ENCODE results near the gene NEK7. TPM values are rescaled to one million over a fixed set of nuclear protein-coding genes. Genes with fewer than 3 reads are reported as not detected.

Gene NEK7
- total RNA-seq, 1 experiment from 2014 or later = 192 TPM

GRCh38 chr1:198350456-198350855 is 193.7 kb downstream of the NEK7 start:
- no peak for DNase-seq (ENCODE audit: low read depth)

GRCh38 chr1:198352975-198353695 is 196.3 kb downstream of the NEK7 start:
- DNase-seq (ENCODE audit: low read depth) = no peak

- DNase-seq (ENCODE audit: low read depth) = no peak
These were observed 201.1 kb downstream of the NEK7 start for GRCh38 chr1:198357937-198358336.

- DNase-seq (ENCODE audit: low read depth) = peak; percentile 12
These were observed 202.3 kb downstream of the NEK7 start for GRCh38 chr1:198359024-198359653.

GRCh38 chr1:198360208-198360729 is 203.5 kb downstream of the NEK7 start:
- DNase-seq (ENCODE audit: low read depth) = no peak

- no peak for DNase-seq (ENCODE audit: low read depth)
These were observed 204.5 kb downstream of the NEK7 start for GRCh38 chr1:198361237-198361767.

GRCh38 chr1:198363625-198364151 is 206.9 kb downstream of the NEK7 start:
- no peak for DNase-seq (ENCODE audit: low read depth)

- no peak for DNase-seq (ENCODE audit: low read depth)
These were observed 207.7 kb downstream of the NEK7 start for GRCh38 chr1:198364471-198364870.

- no peak for DNase-seq (ENCODE audit: low read depth)
These were observed 210.5 kb downstream of the NEK7 start for GRCh38 chr1:198367296-198367695.

- DNase-seq (ENCODE audit: low read depth) = no peak
These were observed 214.2 kb downstream of the NEK7 start for GRCh38 chr1:198370996-198371395.

Other genes starting within 250 kb of the NEK7 start
- 3.2 and 7.0 TPM in 2 replicates for gene LHX9, start 239.6 kb upstream of the NEK7 start, total RNA-seq (2014; rRNA removed; shearing (Covaris generic))